Fibroblast of pulmonary artery (primary cell): ENCODE results near the gene CDH16.

ENCODE experiments used
- DNase-seq: peaks from one replicate; pipeline ENCODE4 v3.0.0-alpha.2; 2010; ENCODE audit warnings: low read depth
- H3K4me3 ChIP-seq: replicated peaks from 2 replicates; pipeline ENCODE4 v1.5.1; 2011; ENCODE audit warnings: low read depth, mild to moderate bottlenecking, control low read depth, low read length, moderate library complexity
- TF ChIP-seq, protein P1 (sequence below): IDR thresholded peaks from 2 replicates; pipeline ENCODE4 v1.5.1; 2011; ENCODE audit warnings: mild to moderate bottlenecking, control low read depth, low read length, inconsistent platforms; ENCODE audit errors: missing control alignments

CDH16 gene, protein sequence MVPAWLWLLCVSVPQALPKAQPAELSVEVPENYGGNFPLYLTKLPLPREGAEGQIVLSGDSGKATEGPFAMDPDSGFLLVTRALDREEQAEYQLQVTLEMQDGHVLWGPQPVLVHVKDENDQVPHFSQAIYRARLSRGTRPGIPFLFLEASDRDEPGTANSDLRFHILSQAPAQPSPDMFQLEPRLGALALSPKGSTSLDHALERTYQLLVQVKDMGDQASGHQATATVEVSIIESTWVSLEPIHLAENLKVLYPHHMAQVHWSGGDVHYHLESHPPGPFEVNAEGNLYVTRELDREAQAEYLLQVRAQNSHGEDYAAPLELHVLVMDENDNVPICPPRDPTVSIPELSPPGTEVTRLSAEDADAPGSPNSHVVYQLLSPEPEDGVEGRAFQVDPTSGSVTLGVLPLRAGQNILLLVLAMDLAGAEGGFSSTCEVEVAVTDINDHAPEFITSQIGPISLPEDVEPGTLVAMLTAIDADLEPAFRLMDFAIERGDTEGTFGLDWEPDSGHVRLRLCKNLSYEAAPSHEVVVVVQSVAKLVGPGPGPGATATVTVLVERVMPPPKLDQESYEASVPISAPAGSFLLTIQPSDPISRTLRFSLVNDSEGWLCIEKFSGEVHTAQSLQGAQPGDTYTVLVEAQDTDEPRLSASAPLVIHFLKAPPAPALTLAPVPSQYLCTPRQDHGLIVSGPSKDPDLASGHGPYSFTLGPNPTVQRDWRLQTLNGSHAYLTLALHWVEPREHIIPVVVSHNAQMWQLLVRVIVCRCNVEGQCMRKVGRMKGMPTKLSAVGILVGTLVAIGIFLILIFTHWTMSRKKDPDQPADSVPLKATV

DNA sequence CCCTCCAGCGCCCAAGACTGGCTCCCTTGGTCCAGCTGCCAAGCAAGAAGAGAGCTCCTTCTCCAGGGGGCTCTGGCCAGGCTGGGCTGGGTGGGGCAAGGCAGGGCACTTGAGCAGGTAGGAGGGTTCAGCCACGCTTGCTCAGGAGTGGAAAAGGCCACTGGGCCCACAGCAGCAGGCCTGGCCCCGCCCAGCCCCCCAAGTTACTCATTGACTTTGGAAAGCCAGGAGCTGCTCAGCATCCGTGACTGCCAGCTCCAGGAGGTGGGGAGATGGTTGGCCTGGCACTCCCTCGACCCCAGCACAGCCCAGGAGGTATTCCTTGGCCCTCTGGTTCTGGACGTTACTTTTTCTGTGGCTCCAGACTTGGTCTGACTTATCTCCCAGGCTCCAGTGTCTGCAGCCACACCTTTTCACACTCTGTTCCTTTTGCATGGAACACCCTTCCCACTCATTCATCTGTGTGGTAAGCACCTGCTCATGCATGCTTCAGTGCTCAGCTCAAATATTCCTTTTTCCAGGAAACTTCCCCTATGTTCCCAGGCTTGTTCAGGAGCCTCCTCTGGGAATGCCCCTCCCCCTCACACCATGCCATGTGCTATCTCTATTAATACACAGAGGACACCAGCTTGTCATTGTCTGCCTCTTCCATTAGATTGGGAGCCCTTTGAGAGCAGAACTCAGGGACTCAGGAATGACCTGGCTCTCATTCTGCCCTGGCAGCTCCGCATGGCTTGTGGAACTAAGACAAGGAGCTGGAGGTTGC, at the start of gene CDH16:
TSS of gene CDH16 (minus strand) at position 83 of the 766 bp plus-strand sequence. CDS start 820 bp downstream, outside the sequence.
- TF ChIP-seq, protein P1, sequence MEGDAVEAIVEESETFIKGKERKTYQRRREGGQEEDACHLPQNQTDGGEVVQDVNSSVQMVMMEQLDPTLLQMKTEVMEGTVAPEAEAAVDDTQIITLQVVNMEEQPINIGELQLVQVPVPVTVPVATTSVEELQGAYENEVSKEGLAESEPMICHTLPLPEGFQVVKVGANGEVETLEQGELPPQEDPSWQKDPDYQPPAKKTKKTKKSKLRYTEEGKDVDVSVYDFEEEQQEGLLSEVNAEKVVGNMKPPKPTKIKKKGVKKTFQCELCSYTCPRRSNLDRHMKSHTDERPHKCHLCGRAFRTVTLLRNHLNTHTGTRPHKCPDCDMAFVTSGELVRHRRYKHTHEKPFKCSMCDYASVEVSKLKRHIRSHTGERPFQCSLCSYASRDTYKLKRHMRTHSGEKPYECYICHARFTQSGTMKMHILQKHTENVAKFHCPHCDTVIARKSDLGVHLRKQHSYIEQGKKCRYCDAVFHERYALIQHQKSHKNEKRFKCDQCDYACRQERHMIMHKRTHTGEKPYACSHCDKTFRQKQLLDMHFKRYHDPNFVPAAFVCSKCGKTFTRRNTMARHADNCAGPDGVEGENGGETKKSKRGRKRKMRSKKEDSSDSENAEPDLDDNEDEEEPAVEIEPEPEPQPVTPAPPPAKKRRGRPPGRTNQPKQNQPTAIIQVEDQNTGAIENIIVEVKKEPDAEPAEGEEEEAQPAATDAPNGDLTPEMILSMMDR: no peak

GRCh38 chr16:66964049-66964448, 45.4 kb upstream of the CDH16 start:
- TF ChIP-seq, protein P1: no peak
- no peak overlapping the region for H3K4me3 ChIP-seq
- no peak for DNase-seq

More for the DNA sequence above, at the start of gene CDH16:
- no peak for DNase-seq
- H3K4me3 ChIP-seq: no peak within 1 kb of the TSS

DNA sequence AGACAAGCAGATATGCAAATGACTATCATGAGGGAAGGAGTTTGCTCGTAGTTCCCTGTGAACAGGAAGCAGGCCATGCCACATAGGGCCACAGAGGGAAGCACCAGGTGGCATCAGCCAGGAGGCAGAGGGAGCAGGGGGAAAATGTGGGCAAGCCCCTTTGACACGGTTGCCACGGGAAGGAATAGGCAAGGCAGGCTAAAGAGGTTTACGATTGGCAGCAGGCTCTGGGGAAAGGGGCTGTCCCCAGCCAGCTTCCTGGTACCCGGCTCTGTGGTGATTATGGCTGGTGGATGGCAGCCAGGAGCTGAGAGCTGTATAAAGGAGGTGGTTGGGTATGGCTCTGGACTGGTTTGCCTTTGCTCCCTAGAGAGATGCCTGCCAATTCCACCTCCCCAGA, 43.2 kb upstream of the CDH16 start:
- DNase-seq: peak; percentile 38
- H3K4me3 ChIP-seq: no peak overlapping the region
- TF ChIP-seq, protein P1: no peak

- H3K4me3 ChIP-seq: no peak within 1 kb of the TSS
- peak; percentile 71 for DNase-seq
- TF ChIP-seq, protein P1: peak; percentile 81
Observed at GRCh38 chr16:66961065-66961744, 42.5 kb upstream of the CDH16 start, which contains the start of gene CES3. Gene CES3, plus strand, starts transcription at chr16:66961266. Its CDS starts 42 bp downstream, at chr16:66961308.

GRCh38 chr16:66960270-66960669, 41.6 kb upstream of the CDH16 start:
- no peak for DNase-seq
- no peak overlapping the region for H3K4me3 ChIP-seq
- TF ChIP-seq, protein P1: no peak

DNA sequence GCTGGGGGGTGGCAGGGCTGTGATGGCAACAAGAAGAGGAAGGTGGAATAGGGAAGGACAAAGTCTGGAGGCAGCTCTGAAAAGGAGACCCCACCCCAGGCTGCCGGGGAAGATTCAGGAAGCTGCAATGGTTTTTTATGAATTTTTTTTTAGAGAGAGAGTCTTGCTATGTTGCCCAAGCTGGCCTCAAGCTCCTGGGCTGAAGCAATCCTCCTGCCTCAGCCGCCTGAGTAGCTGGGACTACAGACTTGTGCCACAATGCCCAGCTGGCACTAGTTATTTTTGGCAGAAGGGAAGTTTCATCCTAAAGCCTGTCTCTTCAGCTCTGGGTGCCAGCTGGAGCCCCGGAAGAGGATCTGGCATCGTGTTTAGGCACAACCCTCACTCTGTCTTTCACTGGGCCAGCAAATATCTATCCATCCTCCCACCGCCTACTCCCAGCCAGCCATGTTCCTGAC, 41.0 kb upstream of the CDH16 start:
- no peak for DNase-seq
- TF ChIP-seq, protein P1: no peak

More for the DNA sequence above, 41.0 kb upstream of the CDH16 start:
- H3K4me3 ChIP-seq: no peak overlapping the region
